Measurements from ENCODE around the gene HAPSTR1.

Gene HAPSTR1

DNA sequence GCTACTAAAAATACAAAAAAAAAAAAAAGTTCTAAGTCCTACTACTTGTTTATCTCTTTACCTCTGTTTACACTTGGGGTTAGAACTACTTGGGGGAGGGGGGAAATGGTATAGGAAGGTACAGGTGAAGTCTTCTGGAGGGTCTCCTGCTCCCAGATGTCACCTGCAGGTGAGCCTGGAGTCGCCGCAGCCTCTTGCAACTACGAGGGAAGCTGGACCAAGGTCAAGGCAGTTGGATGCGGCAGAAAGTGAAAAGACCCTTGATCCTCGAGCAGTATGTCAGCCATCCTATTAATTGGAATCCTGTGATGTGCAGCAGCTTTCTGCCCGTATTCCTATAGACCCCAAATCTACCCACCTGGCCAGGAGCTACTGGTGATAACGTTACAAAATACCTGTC, 33.0 kb downstream of the HAPSTR1 start:
- DNase-seq = no peak

DNA sequence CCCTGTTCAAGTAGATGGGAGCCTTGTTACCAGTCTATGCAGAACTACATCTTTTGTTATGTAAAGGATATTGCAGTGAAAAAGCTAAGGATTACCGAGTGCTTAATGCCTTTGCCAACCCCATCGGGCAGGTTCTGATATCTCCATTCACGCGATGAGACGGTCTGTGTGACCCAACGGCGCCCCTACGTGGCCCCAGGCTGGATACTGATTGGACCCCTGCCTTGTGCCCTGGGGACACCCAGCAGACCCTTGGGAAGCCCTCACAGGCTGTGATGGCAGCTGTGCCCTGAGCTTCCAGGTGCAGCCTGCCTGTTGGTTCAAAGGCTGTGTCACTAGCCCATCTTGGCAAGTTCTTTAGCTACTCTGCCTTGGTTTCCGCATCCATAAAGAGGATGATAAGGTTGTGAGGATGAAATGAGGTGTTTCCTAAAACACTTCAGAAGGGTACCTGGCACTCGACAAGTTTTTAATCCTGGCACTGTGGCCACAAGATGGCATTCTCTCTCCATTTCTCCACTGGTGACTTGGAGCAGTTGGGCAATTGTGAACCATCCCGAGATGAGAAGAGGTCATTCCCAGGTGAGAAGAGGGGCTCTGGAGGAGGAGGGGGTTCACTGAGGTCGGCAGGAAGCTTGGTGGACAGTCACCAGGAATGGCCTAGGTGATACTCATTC, 33.6 kb downstream of the HAPSTR1 start:
- DNase-seq = no peak

DNA sequence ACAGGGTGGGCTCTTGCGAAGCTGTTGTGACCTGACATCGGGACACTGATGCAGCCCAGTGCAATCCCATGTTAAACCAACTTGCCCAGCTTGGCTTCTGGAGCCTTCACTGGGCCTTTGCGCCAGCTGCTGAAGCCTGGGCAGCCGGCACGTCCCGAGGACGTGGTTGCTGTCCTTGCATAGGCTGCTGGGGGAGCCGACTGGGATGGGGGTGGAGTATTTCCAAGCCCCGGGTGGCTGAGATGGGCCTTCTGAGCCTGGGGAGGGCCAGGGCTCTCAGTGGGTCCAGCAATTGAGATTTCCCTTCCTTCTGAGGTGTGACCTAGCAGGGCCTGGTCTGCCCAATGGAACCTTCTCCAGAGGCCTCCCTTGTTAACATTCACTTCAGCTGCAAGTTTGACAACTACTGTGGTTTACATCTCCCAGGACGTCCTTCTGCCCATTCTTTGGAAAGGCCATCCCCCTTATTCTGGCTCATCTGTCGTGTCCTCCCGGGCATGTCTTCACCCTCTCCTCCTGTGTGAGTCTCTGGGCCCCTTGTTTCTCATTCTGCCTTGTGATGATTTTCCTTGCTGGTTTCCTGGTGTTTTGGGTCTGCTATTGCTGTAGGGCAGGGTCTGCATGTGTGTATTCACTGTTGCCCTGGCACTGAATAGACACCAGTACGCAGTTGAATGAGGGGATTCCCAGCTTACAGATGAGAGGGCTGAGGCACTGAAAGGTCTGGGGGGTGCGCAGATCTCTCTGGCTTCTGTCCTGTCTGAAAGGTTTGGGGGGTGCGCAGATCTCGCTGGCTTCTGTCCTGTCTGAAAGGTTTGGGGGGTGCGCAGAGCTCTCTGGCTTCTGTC, 34.4 kb downstream of the HAPSTR1 start:
- no peak for DNase-seq

DNA sequence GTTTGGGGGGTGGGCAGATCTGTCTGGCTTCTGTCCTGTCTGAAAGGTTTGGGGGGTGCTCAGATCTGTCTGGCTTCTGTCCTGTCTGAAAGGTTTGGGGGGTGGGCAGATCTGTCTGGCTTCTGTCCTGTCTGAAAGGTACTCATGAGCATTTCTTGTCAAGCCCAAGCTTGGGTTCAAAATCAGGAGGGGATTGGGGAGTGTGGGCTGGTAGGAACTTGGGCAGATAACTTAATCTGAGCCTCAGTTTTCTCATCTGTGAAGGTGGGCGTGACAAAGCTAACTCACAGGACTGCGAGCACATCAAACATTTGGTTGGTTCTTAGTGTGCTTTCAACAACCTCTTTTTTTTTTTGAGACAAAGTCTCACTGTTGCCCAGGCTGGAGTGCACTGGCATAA, 35.2 kb downstream of the HAPSTR1 start:
- DNase-seq = no peak

DNA sequence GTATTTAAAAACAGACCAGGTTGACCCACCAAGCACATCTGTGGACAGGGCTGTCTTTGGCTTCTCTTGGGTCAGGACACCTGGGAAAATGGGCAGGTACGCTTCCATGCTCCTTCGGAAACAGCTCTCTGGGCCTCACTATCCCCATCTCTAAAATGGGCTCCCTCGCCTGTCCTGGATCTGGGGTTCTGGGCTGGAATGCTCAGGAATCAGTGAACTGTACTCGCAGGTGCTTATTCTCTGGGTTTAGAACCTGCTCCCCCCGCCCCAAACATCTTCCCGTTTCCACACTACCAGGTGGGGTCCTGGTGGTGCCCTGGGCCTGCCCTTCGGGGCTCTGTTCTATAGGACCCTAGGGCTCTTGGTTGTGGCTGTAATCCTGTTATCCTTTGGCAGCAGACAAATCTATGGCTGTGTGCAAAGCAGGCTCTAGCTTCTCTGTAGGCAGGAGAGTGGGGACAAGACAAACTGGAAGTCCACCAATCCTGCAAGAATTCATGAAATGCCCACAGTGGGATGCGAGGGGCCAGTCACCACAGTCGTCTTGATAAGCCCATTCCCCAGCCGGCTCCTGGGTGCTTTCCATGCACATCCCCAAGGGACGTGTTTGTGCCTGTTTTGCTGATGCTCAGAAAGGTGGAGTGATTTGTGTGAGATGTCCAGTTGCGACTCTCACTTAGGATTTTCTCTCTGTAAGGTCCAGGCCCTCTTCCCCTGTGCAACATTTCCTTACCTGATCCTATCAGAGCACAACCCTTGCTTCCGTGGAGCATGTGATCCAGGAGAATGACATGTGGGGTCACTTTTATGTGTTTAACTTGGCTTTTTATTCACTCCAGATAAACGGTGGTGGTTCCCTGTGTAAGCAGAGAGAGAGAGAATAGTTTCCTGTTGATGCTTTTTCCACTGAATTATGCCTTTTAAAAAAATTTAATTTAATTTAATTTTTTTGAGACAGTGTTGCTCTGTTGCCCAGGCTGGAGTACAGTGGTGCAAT, 37.2 kb downstream of the HAPSTR1 start:
- DNase-seq = no peak

DNA sequence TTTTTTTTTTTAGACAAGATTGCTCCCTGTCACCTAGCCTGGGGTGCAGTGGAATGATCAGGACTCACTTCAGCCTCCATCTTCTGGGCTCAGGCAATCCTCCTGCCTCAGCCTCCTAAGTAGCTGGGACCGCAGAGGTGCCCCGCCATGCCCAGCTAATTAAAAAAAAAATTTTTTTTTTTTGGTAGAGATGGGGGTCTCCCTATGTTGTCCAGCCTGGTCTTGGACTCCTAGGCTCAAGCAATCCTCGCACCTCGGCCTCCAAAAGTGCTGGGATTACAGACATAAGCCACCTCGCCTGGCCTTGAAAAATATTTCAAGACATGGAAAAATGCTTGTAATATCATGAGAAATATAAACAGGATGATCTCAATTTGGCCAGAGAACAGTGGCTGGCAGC, 42.9 kb downstream of the HAPSTR1 start:
- no peak for DNase-seq

DNA sequence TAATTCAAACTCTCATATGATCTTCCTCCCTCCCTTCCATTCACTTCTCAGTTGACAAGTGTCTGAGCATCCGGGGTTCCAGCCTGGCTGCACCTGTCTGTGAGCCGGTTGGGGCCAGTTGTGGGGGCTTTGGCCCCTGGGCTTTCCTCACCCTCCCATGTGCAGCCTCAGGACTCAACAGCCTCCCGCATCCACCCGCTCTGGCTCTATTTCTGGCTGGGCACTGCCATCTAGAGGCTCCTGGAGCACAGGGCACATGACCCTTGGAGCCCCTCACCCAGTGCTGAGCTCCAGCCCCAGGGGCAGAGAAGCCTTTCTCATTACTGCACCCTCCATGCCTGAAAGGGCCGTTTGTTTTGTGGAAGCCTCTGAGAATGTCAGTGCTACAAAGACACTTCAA, 43.3 kb downstream of the HAPSTR1 start:
- DNase-seq = peak; percentile 76

DNA sequence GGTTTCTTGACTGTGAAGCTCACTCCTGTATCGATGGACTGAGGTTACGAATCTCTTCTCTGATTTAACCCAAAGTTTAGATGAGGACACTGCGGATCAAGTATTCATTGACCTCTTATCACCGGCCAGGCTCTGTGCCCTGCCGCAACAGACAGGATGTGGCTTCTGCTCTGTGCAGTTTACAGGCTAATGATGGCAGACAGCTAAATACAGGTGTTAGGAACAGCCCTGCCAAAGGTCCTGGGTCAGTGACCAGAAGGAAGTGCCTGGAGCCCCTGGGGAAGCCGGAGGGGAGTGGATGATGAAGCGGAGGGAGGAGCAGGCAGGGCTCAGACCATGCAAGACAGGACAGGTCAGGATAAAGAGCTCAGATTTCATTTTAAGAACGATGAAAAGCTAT, 44.4 kb downstream of the HAPSTR1 start:
- no peak for DNase-seq

DNA sequence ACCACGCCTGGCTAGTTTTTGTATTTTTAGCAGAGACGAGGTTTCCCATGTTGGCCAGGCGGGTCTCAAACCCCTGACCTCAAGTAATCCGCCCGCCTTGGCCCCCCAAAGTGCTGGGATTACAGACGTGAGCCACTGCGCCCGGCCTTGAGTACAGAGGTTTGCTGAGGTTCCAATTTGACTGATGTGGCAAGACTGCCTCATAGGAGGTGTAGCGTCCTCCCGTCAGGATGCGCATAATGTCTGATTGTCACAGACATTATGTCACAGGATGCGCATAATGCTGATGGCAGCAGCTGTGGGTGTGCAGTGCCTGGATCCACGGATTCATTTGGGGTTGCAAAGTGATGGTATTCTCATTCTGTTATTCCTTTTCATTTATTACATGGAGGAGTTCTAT, 45.2 kb downstream of the HAPSTR1 start:
- no peak for DNase-seq

DNA sequence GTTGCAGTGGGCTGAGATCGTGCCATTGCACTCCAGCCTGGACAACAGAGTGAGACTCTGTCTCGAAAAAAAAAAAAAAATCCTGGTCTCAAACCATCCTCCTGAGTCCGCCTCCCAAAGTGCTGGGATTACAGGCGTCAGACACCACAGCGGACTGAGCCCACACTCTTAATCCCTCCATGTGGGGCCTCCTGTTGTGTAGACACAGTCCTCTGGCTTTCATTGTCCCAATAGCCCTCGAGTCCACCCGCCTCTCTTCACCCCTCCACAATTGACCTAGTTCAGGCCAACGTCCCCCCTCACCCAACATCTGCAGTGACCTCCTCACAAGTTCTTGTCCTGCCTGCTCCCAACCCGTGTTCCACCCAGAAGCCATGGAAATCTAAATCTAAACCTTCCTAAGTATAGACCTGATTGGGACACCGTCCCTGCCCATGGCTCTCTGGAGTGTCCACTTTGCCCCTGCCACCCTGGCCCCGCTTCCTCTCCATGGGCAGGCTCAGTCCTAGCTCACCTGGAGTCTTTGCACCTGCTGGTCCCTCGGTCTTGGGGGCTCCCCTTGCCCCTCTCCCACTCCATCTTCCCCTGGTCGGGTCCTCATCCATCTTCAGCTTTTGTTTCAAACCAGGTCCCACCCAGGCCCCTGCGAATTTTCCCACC, 46.7 kb downstream of the HAPSTR1 start:
- DNase-seq = no peak

DNA sequence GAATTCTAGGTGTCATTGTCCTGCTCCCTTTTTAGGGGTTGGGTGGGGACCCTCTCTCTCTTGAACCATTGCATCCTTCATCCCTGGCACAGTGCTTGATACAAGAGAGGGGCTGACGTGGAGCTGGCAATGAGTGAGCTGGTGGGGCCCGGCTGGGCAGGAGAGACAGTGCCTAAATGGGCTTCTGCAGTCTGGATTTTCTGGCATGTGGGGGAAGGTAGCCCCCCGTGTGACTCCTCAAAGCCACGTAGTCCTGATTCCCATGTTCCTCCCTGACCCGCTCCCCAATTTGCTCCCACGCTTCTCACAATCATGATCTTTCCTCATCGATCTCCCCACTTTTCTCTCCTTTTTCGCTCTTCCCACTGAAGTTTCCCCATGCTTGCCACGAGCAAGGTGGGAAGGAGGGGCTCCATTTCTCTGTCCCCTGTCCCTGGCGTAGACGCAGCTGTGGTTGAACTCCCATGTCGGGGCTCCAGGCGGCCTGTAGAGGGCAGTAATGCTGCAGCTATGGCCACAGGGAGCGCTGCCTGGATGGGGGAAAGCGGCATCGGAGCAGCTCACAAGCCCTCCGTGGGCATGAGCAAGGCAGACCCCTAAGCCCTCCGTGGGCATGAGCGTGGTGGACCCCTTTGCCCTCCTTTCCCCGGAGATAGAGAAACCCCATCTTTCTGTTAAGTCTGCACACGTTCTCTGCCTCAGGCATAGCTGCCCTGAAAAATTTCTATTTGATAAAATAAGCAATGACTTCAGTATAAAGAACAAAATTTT, 47.5 kb downstream of the HAPSTR1 start:
- DNase-seq = peak; percentile 90

DNA sequence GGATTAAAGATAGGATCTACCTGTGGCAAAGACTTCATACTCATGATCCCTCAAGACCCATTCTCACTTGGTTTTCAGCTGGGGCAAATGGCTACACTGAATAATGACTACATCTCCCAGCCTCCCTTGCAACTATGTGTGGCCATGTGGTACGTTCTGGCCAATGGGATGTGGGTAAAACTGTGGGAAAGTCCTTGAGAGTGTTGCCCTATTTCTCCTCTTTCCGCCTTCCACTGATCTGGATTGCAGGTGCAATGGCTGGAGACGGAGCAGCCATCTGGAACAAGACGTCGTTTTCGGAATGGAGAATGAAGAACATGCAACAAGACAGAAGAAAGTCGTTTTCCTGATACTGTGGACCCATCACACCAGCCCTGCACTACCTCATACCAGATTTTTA, 48.5 kb downstream of the HAPSTR1 start:
- peak; percentile 47 for DNase-seq

Data from eye (tissue), 1 donor.